SKM-1 (cell line): ENCODE results near the gene CYS1.
A peak's percentile ranks its signal among the peaks of the same experiment; 100 is the strongest.
"Not testable (repeated sequence)": the region's sequence is repeated elsewhere in the genome, so short reads cannot be mapped to it uniquely, and the experiment has no call there.

ENCODE experiments used
- DNase-seq: peaks from one replicate; lab custom pipeline; 2025; ENCODE audit not compliant: unreplicated experiment; lab: John Stamatoyannopoulos, UW

Gene CYS1

DNA sequence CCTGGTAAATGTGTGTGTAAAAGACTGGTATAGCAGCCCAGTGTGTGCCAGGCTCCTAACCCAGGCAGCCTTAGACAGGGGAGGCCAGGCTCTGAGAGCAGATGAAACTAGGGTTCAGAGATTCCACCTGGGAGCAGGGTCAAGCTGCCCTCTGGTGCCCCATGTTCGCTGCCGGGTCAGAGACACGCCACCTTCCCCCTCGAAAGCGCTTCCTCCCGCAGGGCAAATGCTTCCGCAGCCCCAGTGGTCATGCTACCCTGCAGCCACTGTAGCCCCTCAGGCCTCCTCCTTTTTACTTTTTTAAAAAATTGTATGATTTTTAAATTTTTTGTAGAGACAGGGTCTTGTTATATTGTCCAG is 47.5 kb downstream of the CYS1 start:
- no peak for DNase-seq

DNA sequence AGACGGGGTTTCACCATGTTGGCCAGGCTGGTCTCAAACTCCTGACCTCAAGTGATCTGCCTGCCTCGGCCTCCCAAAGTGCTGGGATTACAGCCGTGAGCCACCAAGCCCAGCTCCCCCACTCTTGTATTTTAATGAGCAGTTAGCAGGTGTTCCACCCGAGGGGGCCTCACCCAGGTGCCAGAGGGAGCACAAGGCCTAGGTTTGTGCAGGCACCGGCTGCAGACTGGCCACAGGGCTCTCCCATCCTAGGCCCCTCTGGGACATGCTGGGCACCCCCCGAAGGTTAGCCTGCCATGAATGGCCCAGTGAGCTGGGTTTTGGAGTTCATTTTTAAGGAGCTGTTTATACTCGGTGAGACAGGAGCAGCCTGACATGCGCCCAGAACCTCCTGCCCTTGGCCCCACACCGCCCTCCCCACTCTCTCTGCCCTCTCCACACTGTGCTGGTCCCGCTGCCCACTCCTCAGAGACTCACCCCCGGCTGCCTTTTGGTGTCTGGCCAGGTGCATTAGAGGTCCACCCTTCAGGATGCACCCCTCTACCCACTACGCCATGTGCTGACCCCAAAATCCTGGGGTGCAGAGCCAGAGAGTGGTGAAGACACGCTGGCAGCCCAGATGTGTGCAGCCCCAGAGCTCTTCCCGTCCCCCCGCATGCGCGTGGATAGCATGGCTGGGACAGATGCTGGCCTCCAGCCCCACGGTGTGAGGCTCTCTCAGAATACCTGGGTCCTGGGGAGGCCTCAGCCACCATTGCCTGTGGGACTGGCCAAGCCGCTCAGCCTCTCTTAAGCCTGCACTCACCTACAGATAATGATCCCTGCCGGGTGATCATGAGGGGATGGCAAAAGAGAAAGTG is 48.1 kb downstream of the CYS1 start:
- DNase-seq: no peak

DNA sequence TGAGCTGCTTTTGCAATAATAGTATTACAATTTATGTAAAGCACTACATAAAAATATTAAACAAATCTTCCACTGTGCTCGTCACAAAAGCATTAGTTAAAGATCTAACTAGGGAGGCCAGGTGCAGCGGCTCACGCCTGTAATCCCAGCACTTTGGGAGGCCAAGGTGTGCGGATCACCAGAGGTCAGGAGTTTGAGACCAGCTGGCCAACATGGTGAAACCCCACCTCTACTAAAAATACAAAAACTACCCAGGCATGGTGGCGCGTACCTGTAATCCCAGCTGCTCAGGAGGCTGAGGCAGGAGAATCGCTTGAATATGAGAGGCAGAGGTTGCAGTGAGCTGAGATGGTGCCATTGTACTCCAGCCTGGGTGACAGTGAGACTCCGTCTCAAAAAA is 49.4 kb downstream of the CYS1 start:
- not testable (repeated sequence) for DNase-seq

DNA sequence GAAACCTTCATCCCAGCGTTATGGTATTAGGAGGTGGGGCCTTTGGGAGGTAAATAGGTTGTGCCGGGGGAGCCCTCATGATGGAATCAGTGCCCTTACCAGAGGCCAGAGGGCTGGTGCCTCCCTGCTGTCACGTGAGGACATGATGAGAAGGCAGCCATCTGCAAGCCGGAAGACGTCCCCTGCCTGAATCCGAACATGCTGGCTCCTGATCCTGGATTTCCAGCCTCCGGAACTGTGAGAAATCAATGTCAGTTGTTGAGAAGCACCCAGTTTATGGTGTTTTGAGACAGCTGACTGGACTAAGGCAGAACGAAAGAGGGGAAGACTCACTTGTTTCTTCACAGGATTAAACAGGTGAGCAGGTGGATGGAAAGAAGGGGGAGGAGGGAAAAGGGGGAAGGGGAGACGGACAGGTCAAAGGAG is 49.9 kb downstream of the CYS1 start:
- no peak for DNase-seq

DNA sequence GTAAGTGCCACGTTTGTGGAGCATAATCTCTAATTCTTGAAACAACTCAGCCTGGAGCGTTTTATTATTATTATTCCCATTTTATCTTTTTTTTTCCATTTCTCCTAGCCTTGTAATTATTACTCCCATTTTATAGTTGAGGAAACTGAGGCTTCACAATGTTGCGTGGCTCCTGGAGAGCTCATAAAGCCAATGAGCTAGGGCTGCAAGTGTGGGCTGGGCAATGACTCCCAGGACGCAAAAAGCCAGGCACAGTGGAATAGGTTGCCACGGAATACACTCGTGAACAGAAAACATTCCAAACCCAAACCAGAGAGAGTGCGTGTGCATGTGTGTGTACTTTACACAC is 50.4 kb downstream of the CYS1 start:
- no peak for DNase-seq

DNA sequence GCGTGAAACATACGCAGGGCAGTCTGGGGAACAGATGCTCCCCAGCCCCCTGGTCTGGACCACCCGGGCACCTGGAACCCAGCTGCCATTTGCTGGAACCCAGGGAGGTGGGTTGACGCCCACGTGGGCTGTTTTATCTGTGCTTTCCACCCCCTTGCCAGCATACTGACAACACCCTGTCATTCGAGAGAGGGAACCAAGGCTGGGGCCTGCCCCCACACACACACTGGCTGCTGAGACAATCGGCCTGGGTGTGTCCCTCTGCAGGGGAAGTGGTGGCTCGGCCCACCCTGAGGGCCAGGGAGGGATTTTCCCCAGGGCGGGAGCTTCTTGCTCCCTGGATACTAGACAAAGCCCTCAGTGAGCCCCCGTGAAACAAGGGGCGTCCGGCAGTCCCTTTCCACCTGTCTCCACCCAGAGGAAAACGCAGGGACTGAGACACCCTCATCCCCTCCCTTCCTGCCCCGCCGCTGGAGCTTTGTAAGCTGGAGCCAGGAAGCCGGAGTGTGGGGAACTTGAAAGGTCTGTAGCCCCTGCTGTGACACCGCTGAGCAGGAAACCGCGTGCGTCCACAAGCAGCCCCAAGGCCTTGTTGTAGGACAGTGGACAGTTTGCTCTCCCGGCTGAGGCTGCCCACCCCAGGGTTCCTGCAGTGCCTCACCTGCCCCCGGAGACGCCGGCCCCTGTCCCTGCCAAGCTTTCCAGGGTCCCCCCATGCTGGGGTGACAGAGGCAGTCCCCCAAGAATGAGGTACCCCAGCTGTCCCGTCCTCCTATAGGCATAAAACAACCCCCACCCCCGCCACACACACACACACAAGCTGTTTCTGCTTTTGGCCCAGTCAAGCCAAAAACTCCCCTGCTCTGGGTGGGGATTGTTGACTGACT is 51.0 kb downstream of the CYS1 start:
- DNase-seq: no peak

DNA sequence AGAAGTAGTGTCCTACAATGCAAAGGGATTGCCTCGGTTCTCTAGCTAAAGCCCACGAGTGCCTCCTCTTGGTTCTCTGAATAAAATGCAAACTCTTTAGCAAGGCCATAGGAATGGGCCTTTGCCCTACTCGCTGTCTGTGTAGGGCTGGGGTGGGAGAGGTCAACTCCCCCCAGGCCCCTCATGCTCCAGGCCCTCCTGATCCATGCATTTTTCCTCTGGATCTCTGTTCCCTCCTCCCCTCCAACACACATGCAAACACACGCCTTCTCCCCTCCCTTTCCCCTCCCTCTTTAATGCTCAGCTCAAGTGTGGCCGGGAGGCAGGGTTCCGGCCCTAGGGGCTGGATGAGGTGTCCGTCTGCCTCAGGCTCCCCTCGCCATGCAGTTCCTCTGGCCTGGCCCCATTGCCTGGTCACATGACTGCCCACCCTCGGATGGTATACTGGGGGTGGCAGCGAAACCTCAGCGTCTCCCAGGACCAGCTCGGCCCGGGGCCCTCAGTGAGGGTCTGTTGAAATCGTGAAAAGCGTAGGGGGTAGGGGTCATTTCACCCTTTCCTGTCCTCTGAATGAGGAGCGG is 51.7 kb downstream of the CYS1 start:
- DNase-seq: no peak

DNA sequence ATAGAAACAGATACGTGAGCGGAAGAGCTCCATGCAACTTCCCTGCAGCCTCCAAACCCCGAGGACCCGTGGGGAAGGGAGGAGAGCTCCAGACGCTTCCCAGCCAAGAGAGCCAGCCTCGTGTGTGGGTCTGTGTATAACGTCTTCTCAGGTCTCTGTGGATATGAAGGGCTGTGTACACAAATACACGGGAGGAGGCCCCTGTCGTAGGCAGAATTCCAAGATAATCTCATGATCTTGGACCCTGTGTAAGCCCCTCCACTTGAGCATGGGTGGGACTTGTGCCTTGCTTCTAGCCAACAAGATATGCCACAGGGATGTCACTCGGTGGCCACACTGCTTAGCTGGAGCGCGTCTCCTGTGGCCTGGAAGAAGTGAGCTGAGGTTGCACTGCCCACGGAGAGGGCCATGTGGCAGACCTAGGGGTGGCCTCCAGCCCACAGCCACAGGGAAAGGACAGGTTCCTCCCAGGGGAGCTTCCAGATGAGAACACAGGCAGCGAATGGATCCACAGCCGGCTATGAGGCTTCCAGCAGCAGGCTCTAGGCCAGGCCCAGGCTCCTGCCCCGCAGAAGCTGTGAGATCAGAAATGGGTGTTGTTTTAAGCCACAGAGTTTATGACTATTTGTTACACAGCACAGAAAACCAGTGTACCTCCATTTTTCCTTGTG is 52.4 kb downstream of the CYS1 start:
- DNase-seq: no peak

DNA sequence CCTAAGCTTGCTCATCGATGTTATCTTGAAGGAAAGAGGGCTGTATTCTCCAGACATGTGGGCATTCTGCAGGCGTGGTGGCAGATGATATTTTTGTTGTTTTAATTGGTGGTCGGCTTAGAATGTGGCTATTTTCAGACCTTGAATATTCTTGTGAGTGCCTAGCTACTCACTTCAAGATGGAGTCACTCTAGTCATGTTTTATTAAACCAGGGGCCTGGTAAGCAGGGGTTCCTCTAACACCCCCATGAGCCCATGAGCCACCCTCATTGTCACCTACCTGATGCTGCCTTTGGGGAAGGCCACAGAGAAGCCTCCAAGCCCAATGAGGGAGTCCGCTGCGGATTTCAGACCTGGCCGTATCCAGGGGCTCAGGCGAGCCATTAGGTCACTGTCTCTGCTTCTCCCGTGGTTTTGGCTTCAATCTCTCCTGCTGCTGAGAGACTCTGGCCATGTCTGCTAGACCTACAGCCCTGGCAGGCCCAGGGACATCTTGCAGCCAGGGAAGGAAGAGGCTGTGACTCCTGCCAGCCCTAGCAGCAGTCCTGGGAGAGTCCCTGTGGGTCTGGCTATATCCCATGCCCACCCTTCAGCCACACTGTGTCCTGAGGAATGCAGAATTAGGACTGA is 53.2 kb downstream of the CYS1 start:
- no peak for DNase-seq

DNA sequence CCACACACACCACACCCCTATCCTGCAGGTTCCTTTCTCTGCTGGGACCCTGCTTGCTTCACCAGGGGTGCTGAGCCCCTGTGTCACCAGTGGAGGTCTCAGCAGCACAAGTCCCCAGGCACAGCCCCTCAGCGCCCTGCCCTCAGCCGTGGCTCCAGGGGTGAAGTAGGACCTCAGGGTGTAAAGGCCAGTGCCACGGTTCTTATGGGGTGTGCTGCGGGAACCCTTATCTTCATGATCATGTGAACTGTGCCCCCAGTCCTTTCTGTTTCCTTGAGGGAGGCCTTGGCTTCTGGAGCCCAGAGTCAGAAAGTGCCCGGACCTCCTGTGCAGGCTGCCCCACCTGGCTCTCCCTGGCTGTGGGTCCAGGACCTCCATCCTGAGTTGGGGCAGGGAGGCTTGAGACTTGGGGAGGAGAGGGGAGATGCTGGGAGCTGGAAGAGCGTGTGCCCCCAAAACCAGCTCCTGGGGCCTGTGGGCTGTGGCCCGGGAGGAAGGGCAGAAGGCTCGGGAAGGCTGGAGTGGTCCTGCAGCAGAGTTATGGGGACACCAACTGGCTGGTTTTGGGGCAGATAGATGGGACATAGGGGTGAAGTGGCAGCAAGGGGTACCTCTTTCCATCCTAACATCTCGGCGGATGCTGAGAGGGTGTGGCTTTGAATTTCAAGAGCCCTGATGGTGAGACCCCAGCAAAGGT is 57.1 kb downstream of the CYS1 start:
- no peak for DNase-seq

DNA sequence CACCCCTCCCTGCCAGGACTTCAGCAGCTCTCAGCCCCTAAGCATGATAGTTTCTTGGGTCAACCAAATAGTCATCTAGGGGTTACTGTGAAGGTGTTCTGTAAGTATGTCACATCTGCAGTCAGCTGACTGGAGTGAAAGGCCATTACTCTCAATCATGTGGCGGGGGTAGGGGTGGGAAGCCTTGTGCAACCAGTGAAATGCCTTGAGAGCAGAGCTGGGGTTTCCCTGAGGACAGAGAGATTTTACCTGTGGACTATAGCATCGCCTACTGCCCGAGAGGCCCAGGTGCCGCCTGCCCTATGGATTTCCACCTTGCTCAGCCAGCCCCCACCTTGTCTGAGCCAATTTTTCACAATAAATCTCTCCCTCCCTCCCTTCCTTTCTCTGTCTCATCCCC is 57.8 kb downstream of the CYS1 start:
- DNase-seq: no peak

DNA sequence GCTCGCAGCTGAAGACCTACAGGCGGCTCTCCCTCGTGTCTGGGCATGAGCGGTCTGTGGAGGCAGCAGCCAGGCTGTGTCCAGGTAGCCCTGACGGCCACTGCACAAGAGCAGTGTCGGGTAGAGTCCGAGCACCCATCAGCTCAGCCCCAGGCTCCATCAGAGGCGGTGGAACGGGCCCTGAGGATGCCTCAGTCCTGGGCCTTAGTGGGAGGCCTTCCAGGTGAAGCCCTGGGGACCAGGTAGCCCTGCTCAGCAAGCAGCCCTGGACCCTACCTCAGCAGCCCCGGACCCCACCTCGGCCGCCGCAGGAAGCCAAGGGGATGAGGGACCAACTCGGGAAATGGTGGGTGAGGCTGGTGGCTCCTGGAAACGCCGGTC is 58.2 kb downstream of the CYS1 start:
- DNase-seq: no peak

DNA sequence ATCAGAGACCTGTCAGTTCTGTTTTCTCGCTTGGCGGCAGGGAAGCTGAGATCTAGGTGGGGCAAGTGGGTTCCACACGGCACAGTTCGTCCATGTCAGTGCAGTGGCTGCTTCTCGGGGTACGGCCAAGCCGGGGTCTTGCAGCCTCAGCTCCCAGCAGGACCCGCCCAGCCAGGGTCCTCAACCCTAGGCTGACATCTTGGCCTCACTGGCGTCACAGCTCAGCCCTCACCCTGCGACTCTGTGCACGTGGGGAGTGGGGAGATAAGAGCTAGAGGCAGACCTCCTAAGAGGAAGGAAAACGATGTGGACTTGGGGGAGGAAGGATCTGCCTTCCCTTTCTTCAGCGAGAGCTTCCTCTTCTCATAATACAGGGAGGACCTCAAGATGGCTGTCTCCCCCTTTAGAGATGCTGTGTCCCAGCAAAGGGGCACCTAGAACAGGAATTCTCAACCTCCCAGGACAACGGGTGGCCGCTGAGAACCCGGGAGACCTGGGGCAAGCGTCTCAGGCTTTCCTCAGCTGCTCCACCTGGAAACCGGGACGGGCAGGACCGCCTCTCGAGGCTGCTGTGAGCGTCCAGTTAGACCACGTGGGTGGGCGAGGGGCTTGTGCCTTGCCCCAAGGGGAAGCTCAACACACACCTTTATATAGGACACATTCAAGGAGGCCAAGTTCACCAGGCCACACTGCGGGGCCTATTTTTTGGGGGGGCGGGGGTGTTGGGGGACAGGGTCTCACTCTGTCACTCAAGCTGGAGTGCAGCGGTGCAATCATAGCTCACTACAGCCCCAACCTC is 60.4 kb downstream of the CYS1 start:
- peak; percentile 41 for DNase-seq

DNA sequence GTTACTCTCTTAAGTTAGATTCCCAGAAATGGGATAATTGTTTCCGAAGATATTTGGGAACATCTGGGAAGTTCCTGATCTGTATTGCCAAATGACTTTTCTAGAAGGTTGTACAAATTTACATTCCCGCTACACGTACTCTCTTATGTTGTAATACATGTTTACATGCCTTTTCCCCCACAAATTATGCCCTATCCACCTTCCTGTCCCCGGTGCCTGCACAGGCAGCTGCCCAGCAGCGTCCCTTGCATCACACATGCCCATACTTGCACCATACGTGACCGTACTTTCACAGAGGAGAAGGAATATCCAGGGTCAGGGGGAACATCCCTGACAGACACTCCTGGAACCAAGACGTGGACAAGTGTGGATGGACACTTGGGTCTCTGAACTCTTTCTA is 61.0 kb downstream of the CYS1 start:
- no peak for DNase-seq

DNA sequence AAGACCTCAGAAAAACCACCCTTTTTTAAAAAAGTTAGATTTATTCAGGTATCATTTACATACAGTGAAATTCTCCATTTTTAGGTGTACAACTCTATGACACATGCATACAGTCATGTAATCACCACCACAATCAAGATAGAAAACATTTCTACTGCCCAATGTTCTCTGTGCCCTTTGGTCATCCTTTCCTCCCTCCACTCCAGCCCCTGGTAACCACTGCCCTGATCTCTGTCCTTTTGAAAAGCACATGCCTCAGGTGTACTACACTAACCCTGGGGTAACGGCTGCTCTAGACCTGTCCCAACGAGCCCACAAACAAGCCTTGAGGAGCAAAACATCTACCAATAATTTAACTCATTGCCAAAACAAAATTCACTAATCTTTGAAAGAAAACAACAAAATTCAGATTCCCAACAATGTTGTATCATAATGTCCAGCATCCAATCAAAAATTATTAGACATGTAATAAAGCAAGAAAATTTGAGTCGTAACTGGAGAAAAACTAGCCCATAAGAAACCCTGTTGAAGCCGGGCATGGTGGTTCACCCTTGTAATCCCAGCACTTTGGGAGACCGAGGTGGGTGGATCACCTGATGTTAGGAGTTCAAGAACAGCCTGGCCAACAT is 62.8 kb downstream of the CYS1 start:
- no peak for DNase-seq

DNA sequence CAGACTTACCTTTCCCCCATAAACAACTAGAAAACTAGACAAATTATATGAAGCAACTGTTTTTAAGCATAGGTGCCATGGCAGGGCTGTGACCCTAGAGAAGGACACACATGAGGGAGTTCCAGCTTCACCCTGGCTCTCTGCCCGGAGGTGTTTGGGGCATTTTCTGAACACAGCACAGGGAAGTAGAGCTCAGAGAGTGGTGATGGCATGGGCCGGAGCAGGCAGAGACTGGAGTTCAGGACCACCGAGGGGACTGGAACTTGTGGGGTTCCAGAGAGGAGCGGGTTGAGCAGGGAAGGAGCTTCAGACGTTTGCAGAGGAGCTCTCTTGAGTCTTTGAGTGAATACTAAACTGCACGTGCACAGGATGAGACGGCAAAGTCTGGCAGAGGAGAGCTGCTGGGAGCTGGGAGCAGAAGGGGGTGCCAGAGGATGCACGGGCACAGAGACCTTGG is 63.4 kb downstream of the CYS1 start:
- DNase-seq: no peak

DNA sequence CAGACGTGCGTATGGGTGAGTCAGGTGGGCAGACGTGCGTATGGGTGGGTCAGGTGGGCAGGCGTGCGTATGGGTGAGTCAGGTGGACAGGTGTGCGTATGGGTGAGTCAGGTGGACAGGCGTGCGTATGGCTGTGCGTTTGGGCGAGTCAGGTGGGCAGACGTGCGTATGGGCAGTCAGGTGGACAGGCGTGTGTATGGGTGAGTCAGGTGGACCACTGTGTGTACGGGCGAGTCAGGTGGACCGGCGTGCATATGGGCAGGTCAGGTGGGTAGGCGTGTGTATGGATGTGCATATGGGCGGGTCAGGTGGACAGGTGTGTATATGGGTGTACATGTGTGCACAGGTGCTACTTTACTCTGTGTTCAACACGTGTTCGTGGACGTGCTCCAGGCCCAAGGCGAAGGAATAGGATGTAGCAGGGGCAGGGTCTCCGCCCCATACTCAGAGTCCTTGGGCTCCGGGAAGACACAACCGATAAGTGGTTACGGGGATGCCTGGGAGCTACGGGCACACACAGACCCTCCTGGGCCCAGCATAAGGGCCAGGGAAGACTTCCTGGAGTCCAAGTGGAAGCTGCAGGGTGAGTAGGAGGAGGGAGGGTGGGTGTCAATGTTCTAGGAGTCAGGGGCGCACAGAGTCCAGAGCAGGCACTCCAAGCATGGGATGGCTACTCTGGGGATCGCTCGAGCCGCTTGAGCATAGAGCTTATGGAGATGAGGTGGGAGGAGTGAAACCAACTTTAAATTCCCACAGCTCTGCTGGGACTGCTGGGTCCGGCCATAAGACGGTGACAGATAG is 64.0 kb downstream of the CYS1 start:
- DNase-seq: no peak

DNA sequence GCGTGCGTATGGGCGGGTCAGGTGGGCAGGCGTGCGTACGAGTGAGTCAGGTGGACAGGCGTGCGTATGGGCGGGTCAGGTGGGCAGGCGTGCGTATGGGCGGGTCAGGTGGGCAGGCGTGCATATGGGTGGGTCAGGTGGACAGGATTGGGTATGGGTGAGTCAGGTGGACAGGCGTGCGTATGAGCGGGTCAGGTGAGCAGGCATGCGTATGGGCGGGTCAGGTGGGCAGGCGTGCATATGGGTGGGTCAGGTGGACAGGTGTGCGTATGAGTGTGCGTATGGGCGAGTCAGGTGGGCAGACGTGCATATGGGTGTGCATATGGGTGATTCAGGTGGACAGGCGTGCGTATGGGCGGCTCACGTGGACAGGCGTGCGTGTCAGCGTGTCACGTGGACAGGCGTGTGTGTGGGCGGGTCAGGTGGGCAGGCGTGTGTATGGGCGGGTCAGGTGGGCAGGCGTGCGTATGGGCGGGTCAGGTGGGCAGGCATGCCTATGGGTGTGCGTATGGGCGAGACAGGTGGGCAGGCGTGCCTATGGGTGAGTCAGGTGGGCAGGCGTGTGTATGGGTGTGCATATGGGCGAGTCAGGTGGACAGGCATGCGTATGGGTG is 64.7 kb downstream of the CYS1 start:
- DNase-seq: not testable (repeated sequence)
